ENCODE results near the gene R3HDM4.

GRCh38 chr19:929891-930258 lies 16.9 kb upstream of the R3HDM4 start:
- TF ChIP-seq CTCF (conservative IDR thresholded peaks at IDR 0.05 in 1 of 2, IDR thresholded peaks at IDR 0.05 in 1 of 2; ENCODE audit: extremely low read depth in 1 of 2, insufficient read depth in 1 of 2, low read depth in 1 of 2, low read length in 2 of 2) (no peak), EZH2 (IDR thresholded peaks at IDR 0.05; ENCODE audit: borderline replicate concordance, low read length) (no peak)
